OCI-LY3 (cell line): ENCODE results near the gene ZNF407.

Experiments
- EZH2phosphoT487 ChIP-seq: fragments of 200-600 bp; shearing (Covaris generic); IDR thresholded peaks from 2 replicates; pipeline ENCODE4 v1.6.1; 2018; ENCODE audit warnings: antibody characterized with exemption, mixed run types, low read depth
- TF ChIP-seq, protein P1 (sequence below): fragments of 200-600, 300-600 bp; sonication (generic); IDR thresholded peaks from 2 replicates; pipeline ENCODE4 v1.5.1; 2014; ENCODE audit warnings: antibody characterized with exemption, low read length, low read depth

DNA sequence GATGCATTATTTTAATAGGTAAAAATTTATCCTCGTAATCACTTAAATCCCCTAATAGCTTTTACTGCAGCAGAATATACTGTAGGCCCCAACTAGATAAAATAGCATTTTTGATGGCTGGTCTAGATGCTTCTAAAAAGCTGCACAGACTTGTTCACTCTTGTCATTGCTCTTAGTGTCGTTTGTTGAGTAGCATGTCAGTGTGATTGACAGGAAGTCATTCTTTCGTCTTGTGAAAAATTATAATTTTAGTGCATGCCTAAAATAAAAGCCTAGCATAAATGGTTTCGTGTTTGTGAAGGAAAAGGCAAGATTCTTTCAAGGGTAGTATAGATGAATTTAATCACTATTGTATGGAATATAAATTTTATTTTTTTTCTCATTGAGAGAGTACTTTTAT is 336.3 kb downstream of the ZNF407 start:
- TF ChIP-seq, protein P1, sequence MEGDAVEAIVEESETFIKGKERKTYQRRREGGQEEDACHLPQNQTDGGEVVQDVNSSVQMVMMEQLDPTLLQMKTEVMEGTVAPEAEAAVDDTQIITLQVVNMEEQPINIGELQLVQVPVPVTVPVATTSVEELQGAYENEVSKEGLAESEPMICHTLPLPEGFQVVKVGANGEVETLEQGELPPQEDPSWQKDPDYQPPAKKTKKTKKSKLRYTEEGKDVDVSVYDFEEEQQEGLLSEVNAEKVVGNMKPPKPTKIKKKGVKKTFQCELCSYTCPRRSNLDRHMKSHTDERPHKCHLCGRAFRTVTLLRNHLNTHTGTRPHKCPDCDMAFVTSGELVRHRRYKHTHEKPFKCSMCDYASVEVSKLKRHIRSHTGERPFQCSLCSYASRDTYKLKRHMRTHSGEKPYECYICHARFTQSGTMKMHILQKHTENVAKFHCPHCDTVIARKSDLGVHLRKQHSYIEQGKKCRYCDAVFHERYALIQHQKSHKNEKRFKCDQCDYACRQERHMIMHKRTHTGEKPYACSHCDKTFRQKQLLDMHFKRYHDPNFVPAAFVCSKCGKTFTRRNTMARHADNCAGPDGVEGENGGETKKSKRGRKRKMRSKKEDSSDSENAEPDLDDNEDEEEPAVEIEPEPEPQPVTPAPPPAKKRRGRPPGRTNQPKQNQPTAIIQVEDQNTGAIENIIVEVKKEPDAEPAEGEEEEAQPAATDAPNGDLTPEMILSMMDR = no peak
- TF ChIP-seq EZH2phosphoT487 = no peak
